HEK293 (cell line): ENCODE measurements around the gene PARD3.

Experiments used
- CTCF ChIA-PET: fragments of 350-600 bp; formaldehyde crosslinking; extraction: SDS; loops from one replicate; lab custom pipeline; 2021; ENCODE audit warnings: antibody characterized with exemption; lab: Yijun Ruan, JAX
- POLR2A ChIA-PET: fragments of 300-600 bp; formaldehyde crosslinking; extraction: SDS; loops from one replicate; lab custom pipeline; 2020; ENCODE audit warnings: antibody characterized with exemption, inconsistent platforms; lab: Yijun Ruan, JAX
- H3K27ac ChIP-seq: fragments of 200-500 bp; sonication (Bioruptor generic); 2 replicates; pipeline ENCODE4 v1.5.1; 2014; ENCODE audit warnings: low read depth, low read length, control low read depth, inconsistent platforms; ENCODE audit errors: extremely low read depth
- H3K36me3 ChIP-seq, 2 experiments: fragments of 200-500 bp in 1 of 2; sonication (Bioruptor generic) in 1 of 2; 1 replicate in 1 of 2; 2 replicates in 1 of 2; pipeline ENCODE4 v1.5.1; 2014 to 2017; ENCODE audit warnings: inconsistent platforms in 2 of 2, low read length in 2 of 2; ENCODE audit not compliant: control insufficient read depth in 2 of 2, insufficient read depth in 1 of 2
- H3K4me1 ChIP-seq: fragments of 200-500 bp; sonication (Bioruptor generic); 2 replicates; pipeline ENCODE4 v1.5.1; 2014; ENCODE audit warnings: mild to moderate bottlenecking, low read length, inconsistent platforms; ENCODE audit not compliant: control insufficient read depth, insufficient read depth
- H3K4me3 ChIP-seq: 2 replicates; pipeline ENCODE4 v1.5.1; 2011; ENCODE audit warnings: low read depth, mild to moderate bottlenecking, control low read depth, low read length, moderate library complexity
- H3K9me3 ChIP-seq: fragments of 200-500 bp; sonication (Bioruptor generic); 2 replicates; pipeline ENCODE4 v1.5.1; 2014; ENCODE audit warnings: low read depth, low read length, inconsistent platforms; ENCODE audit not compliant: control insufficient read depth, insufficient read depth
- KLF16 ChIP-seq: fragments of 450-650 bp; formaldehyde crosslinking; IDR thresholded peaks from 2 replicates; pipeline ENCODE4 v1.5.1; 2017; ENCODE audit warnings: missing biosample characterization, missing genetic modification characterization
- KLF7 ChIP-seq: fragments of 450-650 bp; formaldehyde crosslinking; IDR thresholded peaks from 2 replicates; pipeline ENCODE4 v1.5.1; 2016; ENCODE audit warnings: missing biosample characterization, missing genetic modification characterization, borderline replicate concordance
- REPIN1 ChIP-seq: fragments of 450-650 bp; formaldehyde crosslinking; IDR thresholded peaks from 2 replicates; pipeline ENCODE4 v1.5.1; 2017; ENCODE audit warnings: missing biosample characterization, missing genetic modification characterization, low read depth
- ZBTB21 ChIP-seq: fragments of 450-650 bp; formaldehyde crosslinking; IDR thresholded peaks from 2 replicates; pipeline ENCODE4 v1.5.1; 2017; ENCODE audit warnings: missing biosample characterization, missing genetic modification characterization
- ZFHX2 ChIP-seq: fragments of 450-650 bp; formaldehyde crosslinking; conservative IDR thresholded peaks from 2 replicates; pipeline ENCODE4 v1.5.1; 2016; ENCODE audit warnings: missing biosample characterization, missing genetic modification characterization
- ZFP37 ChIP-seq: fragments of 450-650 bp; formaldehyde crosslinking; IDR thresholded peaks from 2 replicates; pipeline ENCODE4 v1.5.1; 2016; ENCODE audit warnings: missing biosample characterization, missing genetic modification characterization
- ZNF138 ChIP-seq: fragments of 450-650 bp; formaldehyde crosslinking; IDR thresholded peaks from 2 replicates; pipeline ENCODE4 v1.5.1; 2016; ENCODE audit warnings: missing biosample characterization, missing genetic modification characterization, borderline replicate concordance
- ZNF16 ChIP-seq: fragments of 450-650 bp; formaldehyde crosslinking; IDR thresholded peaks from 2 replicates; pipeline ENCODE4 v1.5.1; 2016; ENCODE audit warnings: low read depth, missing biosample characterization, missing genetic modification characterization
- ZNF169 ChIP-seq: fragments of 450-650 bp; formaldehyde crosslinking; IDR thresholded peaks from 2 replicates; pipeline ENCODE4 v1.5.1; 2016; ENCODE audit warnings: missing biosample characterization, missing genetic modification characterization
- ZNF174 ChIP-seq: fragments of 450-650 bp; formaldehyde crosslinking; IDR thresholded peaks from 2 replicates; pipeline ENCODE4 v1.5.0; 2017; ENCODE audit warnings: missing biosample characterization, mild to moderate bottlenecking, missing genetic modification characterization
- ZNF184 ChIP-seq: fragments of 450-650 bp; IDR thresholded peaks from 2 replicates; pipeline ENCODE4 v1.5.1; 2018; ENCODE audit warnings: missing biosample characterization, mild to moderate bottlenecking, missing genetic modification characterization
- ZNF211 ChIP-seq: fragments of 450-650 bp; formaldehyde crosslinking; IDR thresholded peaks from 2 replicates; pipeline ENCODE4 v1.5.1; 2016; ENCODE audit warnings: low read depth, missing biosample characterization, missing genetic modification characterization
- ZNF324 ChIP-seq: fragments of 450-650 bp; formaldehyde crosslinking; IDR thresholded peaks from 2 replicates; pipeline ENCODE4 v1.5.1; 2016; ENCODE audit warnings: missing biosample characterization, missing genetic modification characterization
- ZNF391 ChIP-seq: fragments of 450-650 bp; formaldehyde crosslinking; IDR thresholded peaks from 2 replicates; pipeline ENCODE4 v1.5.1; 2016; ENCODE audit warnings: low read depth, missing biosample characterization, missing genetic modification characterization, borderline replicate concordance
- ZNF548 ChIP-seq: fragments of 450-650 bp; formaldehyde crosslinking; IDR thresholded peaks from 2 replicates; pipeline ENCODE4 v1.5.1; 2016; ENCODE audit warnings: missing biosample characterization, missing genetic modification characterization
- ZNF596 ChIP-seq: fragments of 450-650 bp; IDR thresholded peaks from 2 replicates; pipeline ENCODE4 v1.5.0; 2018; ENCODE audit warnings: missing biosample characterization, mild to moderate bottlenecking, missing genetic modification characterization, moderate library complexity
- ZNF623 ChIP-seq: fragments of 450-650 bp; formaldehyde crosslinking; IDR thresholded peaks from 2 replicates; pipeline ENCODE4 v1.5.1; 2016; ENCODE audit warnings: missing biosample characterization, missing genetic modification characterization
- ZNF658 ChIP-seq: fragments of 450-650 bp; formaldehyde crosslinking; IDR thresholded peaks from 2 replicates; pipeline ENCODE4; 2016; ENCODE audit warnings: missing biosample characterization, missing genetic modification characterization
- ZNF660 ChIP-seq: fragments of 450-650 bp; IDR thresholded peaks from 2 replicates; pipeline ENCODE4 v1.5.1; 2018; ENCODE audit warnings: missing biosample characterization, mild to moderate bottlenecking, missing genetic modification characterization
- ZNF670 ChIP-seq: fragments of 450-650 bp; formaldehyde crosslinking; IDR thresholded peaks from 2 replicates; pipeline ENCODE4 v1.5.1; 2016; ENCODE audit warnings: missing biosample characterization, missing genetic modification characterization, low read depth
- TF ChIP-seq, protein P1 (sequence below): fragments of 450-650 bp; formaldehyde crosslinking; IDR thresholded peaks from 2 replicates; pipeline ENCODE4 v1.5.1; 2017; ENCODE audit warnings: missing biosample characterization, missing genetic modification characterization
- TF ChIP-seq, protein P2 (sequence below): fragments of 450-650 bp; formaldehyde crosslinking; IDR thresholded peaks from 2 replicates; pipeline ENCODE4 v1.5.1; 2016; ENCODE audit warnings: missing biosample characterization, missing genetic modification characterization

The PARD3 gene

DNA sequence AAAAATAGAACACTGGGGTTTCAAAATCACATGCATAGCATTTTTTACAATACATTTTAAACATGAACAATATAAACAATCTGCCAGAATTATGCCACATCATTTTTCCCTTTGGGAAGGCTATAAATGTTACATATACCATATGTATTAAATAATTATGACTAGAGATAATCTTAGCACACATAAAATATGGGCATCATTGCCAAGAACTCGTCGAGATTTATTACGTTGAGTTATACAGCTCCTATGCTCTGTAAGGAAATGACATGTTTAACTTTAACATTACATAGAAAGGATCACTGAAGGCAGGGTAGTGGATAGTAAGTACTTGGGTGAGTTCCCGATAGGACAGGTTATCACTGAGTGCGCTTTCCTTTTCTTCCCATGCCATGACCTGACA is 267.8 kb downstream of the PARD3 start (continued):
- TF ChIP-seq REPIN1 (tag by site-specific recombination) (no peak), ZNF174 (tag by site-specific recombination) (no peak), ZNF670 (tag by site-specific recombination) (no peak), ZNF658 (tag by site-specific recombination) (no peak)

DNA sequence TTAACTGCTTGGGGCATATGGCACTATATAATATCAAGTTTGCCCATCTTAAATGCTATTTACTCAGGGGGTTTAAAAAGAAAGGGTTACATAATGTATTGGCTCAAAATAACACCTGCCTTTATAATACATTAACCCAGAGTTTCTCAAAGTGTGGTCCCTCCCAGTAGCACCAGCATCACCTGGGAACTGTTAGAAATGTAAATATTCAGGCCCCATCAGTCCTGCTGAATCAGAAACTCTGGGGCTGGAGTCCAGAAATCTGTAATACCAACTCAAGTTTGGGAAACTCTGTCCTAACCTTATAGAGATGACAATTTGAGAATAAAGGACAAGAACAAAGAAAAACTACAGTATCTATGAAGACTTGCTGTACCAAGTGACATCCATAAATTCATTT is 270.7 kb downstream of the PARD3 start:
- CTCF ChIA-PET = interaction anchor here (0.8 kb wide), 1 partner anchor 18 kb away, joined by 3 read pairs; no protein-coding TSS in a partner anchor
- no peak for TF ChIP-seq ZNF623 (tag by site-specific recombination)
- no peak for TF ChIP-seq ZNF184 (tag by site-specific recombination)
- no peak for TF ChIP-seq ZNF138 (tag by site-specific recombination)
- no peak for TF ChIP-seq KLF16 (tag by site-specific recombination)
- TF ChIP-seq KLF7 (tag by site-specific recombination) = no peak
- TF ChIP-seq ZNF211 = no peak
- TF ChIP-seq, protein P1, sequence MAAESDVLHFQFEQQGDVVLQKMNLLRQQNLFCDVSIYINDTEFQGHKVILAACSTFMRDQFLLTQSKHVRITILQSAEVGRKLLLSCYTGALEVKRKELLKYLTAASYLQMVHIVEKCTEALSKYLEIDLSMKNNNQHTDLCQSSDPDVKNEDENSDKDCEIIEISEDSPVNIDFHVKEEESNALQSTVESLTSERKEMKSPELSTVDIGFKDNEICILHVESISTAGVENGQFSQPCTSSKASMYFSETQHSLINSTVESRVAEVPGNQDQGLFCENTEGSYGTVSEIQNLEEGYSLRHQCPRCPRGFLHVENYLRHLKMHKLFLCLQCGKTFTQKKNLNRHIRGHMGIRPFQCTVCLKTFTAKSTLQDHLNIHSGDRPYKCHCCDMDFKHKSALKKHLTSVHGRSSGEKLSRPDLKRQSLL (tag by site-specific recombination) = no peak
- TF ChIP-seq ZNF660 (tag by site-specific recombination) = no peak
- H3K27ac ChIP-seq = no peak overlapping the region
- H3K4me1 ChIP-seq = no peaks in the 10 kb centered on the region
- POLR2A ChIA-PET = no interaction called here
- H3K36me3 ChIP-seq = no peaks in the 10 kb centered on the region
- no peaks in the 10 kb centered on the region for H3K9me3 ChIP-seq
- H3K4me3 ChIP-seq = no peak overlapping the region

DNA sequence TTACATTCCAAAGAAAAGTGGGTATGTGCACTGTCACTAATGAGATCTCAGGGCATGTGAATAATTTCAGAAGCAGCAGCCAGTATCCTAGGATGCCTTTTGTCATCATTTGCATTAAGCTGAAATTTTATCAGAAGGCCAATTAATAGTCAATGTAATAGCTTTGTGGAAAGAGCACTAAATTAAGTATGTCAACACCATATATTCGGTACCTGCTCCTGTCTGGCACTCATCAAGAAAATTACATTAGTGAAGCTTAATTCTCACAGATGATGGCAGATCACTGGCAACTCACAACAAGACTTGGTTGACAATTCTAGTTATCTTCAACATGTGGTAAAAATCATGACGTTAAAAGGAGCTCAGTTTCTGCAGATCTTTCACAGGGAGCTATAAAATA is 271.4 kb downstream of the PARD3 start:
- POLR2A ChIA-PET = no interaction called here
- Histone ChIP-seq H3K4me1 (no peaks in the 10 kb centered on the region), H3K36me3 (no peaks in the 10 kb centered on the region), H3K4me3 (no peak overlapping the region), H3K9me3 (no peaks in the 10 kb centered on the region), H3K27ac (no peak overlapping the region)
- TF ChIP-seq ZNF548 (tag by site-specific recombination) (no peak), ZNF391 (no peak), ZNF16 (tag by site-specific recombination) (no peak), ZNF169 (tag by site-specific recombination) (no peak), ZBTB21 (no peak), ZFHX2 (tag by site-specific recombination) (no peak), ZNF596 (tag by site-specific recombination) (no peak), ZFP37 (tag by site-specific recombination) (no peak), ZNF324 (tag by site-specific recombination) (no peak)
- TF ChIP-seq, protein P2, sequence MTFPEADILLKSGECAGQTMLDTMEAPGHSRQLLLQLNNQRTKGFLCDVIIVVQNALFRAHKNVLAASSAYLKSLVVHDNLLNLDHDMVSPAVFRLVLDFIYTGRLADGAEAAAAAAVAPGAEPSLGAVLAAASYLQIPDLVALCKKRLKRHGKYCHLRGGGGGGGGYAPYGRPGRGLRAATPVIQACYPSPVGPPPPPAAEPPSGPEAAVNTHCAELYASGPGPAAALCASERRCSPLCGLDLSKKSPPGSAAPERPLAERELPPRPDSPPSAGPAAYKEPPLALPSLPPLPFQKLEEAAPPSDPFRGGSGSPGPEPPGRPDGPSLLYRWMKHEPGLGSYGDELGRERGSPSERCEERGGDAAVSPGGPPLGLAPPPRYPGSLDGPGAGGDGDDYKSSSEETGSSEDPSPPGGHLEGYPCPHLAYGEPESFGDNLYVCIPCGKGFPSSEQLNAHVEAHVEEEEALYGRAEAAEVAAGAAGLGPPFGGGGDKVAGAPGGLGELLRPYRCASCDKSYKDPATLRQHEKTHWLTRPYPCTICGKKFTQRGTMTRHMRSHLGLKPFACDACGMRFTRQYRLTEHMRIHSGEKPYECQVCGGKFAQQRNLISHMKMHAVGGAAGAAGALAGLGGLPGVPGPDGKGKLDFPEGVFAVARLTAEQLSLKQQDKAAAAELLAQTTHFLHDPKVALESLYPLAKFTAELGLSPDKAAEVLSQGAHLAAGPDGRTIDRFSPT (tag by site-specific recombination) = no peak
- CTCF ChIA-PET = interaction anchor here (0.8 kb wide), 1 partner anchor 18 kb away, joined by 3 read pairs; no protein-coding TSS in a partner anchor
